ENCODE results near the gene TRPV5.

- TF ChIP-seq POLR2A (IDR thresholded peaks at IDR 0.05) (no peak), CTCF (IDR thresholded peaks at IDR 0.05) (no peak)
Observed at GRCh38 chr7:142913051-142913450, 20.5 kb downstream of the TRPV5 start.

Measured in body of pancreas (tissue), 4 donors.